LNCaP clone FGC (cell line): ENCODE data around the gene ANKRD39.

Experiments used
- DNase-seq: peaks from one replicate; pipeline ENCODE4 v3.0.0-alpha.2; 2011; ENCODE audit warnings: low read depth
- H3K4me3 ChIP-seq: 2 replicates; pipeline ENCODE4 v1.5.1; 2011; ENCODE audit warnings: mild to moderate bottlenecking, low read depth, low read length, control low read depth
- CTCF ChIP-seq: IDR thresholded peaks from 2 replicates; pipeline ENCODE4 v1.5.1; 2012; ENCODE audit warnings: mild to moderate bottlenecking; ENCODE audit not compliant: control insufficient read depth, insufficient read depth; ENCODE audit errors: extremely low read depth

Gene ANKRD39

GRCh38 chr2:96857667-96858372 is at the start of gene ANKRD39:
Gene ANKRD39 (minus strand): TSS chr2:96858016. CDS start chr2:96857987, 29 bp downstream.
- DNase-seq = peak; percentile 92
- peak; percentile 89 for TF ChIP-seq CTCF
- peak within 1 kb of the TSS; percentile 72 for H3K4me3 ChIP-seq

- no peak for TF ChIP-seq CTCF
- H3K4me3 ChIP-seq = no peak overlapping the region
- no peak for DNase-seq
Observed at GRCh38 chr2:96906729-96907114, 48.9 kb upstream of the ANKRD39 start.

GRCh38 chr2:96903815-96904214 is 46.0 kb upstream of the ANKRD39 start:
- no peak overlapping the region for H3K4me3 ChIP-seq
- TF ChIP-seq CTCF = no peak
- DNase-seq = no peak

- no peak for DNase-seq
- H3K4me3 ChIP-seq = no peak overlapping the region
- TF ChIP-seq CTCF = no peak
Observed at GRCh38 chr2:96903318-96903717, 45.5 kb upstream of the ANKRD39 start.

GRCh38 chr2:96900237-96900636 is 42.4 kb upstream of the ANKRD39 start:
- TF ChIP-seq CTCF = no peak
- DNase-seq = no peak
- H3K4me3 ChIP-seq = no peak overlapping the region

GRCh38 chr2:96899413-96899741 is 41.6 kb upstream of the ANKRD39 start:
- no peak for DNase-seq
- no peak overlapping the region for H3K4me3 ChIP-seq
- no peak for TF ChIP-seq CTCF
